ENCODE measurements around the gene GNAO1. TPM values are rescaled to one million over a fixed set of nuclear protein-coding genes. Genes with fewer than 3 reads are reported as not detected.

GNAO1 gene
- total RNA-seq, 4 donors from 2014 or later: 1.4 to 4.4 (median 2.5) TPM

- Histone ChIP-seq H3K4me1 (peaks cover 0 to 7% of the 10 kb centered on the region in 2 donors), H3K36me3 (no peaks in the 10 kb centered on the region), H3K9me3 (no peaks in the 10 kb centered on the region), H3K27ac (no peak overlapping the region), H3K27me3 (no peaks in the 10 kb centered on the region), H3K4me3 (replicated peaks in 1 of 3) (no peak overlapping the region)
- WGBS, 2 donors: 66 to 76% methylated on average over 3 of the region's 3 CpGs
- TF ChIP-seq CTCF (IDR thresholded peaks at IDR 0.05): no peak
- no peak for TF ChIP-seq POLR2A (IDR thresholded peaks at IDR 0.05)
- no peak for DNase-seq
- intact Hi-C loops (cut with DNase I): no loop called here
Measured at GRCh38 chr16:56309008-56309407, 117.7 kb downstream of the GNAO1 start.

GRCh38 chr16:56310690-56311089, 119.4 kb downstream of the GNAO1 start:
- no peaks in the 10 kb centered on the region for H3K36me3 ChIP-seq
- no peaks in the 10 kb centered on the region for H3K9me3 ChIP-seq
- TF ChIP-seq POLR2A (IDR thresholded peaks at IDR 0.05) (no peak), CTCF (IDR thresholded peaks at IDR 0.05) (no peak)
- no peak overlapping the region for H3K27ac ChIP-seq
- intact Hi-C loops (cut with DNase I): no loop called here
- peaks cover 0 to 7% of the 10 kb centered on the region in 2 donors for H3K4me1 ChIP-seq
- H3K27me3 ChIP-seq: no peaks in the 10 kb centered on the region
- H3K4me3 ChIP-seq (replicated peaks in 1 of 3): no peak overlapping the region
- no peak for DNase-seq
- WGBS, 2 donors: 51 to 61% methylated on average over 2 of the region's 2 CpGs

- no peaks in the 10 kb centered on the region for H3K9me3 ChIP-seq
- no peak for TF ChIP-seq POLR2A (IDR thresholded peaks at IDR 0.05)
- TF ChIP-seq CTCF (IDR thresholded peaks at IDR 0.05): no peak
- 89 to 95% methylated on average over 7 to 8 of the region's 13 CpGs for WGBS, 2 donors
- H3K4me3 ChIP-seq (replicated peaks in 1 of 3): no peak overlapping the region
- no peaks in the 10 kb centered on the region for H3K27me3 ChIP-seq
- H3K4me1 ChIP-seq: peaks cover 0 to 7% of the 10 kb centered on the region in 2 donors
- H3K36me3 ChIP-seq: no peaks in the 10 kb centered on the region
- no peak for DNase-seq
- H3K27ac ChIP-seq: no peak overlapping the region
- intact Hi-C loops (cut with DNase I): no loop called here
Measured at GRCh38 chr16:56311208-56312027, 120.1 kb downstream of the GNAO1 start.

DNA sequence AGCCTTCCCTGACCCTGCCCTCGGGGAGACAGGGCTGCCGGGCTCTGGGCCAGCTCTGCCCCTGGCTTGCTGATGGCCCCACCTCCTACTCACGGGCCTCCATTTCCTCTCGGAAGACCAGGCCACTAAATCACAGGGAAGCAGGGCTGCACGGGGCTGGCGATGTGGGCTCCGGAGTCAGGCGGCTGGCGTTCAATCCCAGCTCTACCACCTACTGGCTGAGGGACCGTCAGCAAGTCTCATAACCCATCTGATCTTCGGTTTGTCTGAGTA, 120.7 kb downstream of the GNAO1 start:
- Histone ChIP-seq H3K9me3 (no peaks in the 10 kb centered on the region), H3K4me3 (replicated peaks in 1 of 3) (no peak overlapping the region), H3K27ac (no peak overlapping the region), H3K27me3 (no peaks in the 10 kb centered on the region), H3K36me3 (no peaks in the 10 kb centered on the region), H3K4me1 (peaks cover 0 to 7% of the 10 kb centered on the region in 2 donors)
- intact Hi-C loops (cut with DNase I): no loop called here
- 87 to 91% methylated on average over 6 to 11 of the region's 11 CpGs for WGBS, 2 donors
- no peak for DNase-seq
- no peak for TF ChIP-seq POLR2A (IDR thresholded peaks at IDR 0.05)
- TF ChIP-seq CTCF (IDR thresholded peaks at IDR 0.05): no peak

DNA sequence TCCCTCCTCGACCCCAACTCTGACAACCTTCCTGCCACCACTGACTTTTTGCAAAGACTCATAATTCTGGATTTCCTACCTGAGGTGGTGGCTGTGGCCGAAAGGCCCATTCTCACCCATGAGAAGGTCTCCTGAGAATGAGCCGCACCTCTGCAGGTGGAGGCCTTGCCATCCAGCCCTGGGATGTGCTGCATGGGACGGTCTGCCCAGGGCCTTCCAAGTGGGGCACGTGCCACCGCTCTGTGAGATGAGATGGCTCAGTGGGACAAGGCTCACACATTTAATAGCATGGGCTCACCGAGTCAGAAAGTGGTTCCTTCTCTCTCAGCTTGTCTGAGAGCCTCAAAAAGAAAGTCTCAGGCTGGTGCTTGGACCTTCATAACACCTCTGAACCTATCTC, 121.3 kb downstream of the GNAO1 start:
- no peak overlapping the region for H3K27ac ChIP-seq
- WGBS, 2 donors: 90 to 94% methylated on average over 2 to 4 of the region's 7 CpGs
- intact Hi-C loops (cut with DNase I): no loop called here
- no peak overlapping the region for H3K4me3 ChIP-seq (replicated peaks in 1 of 3)
- H3K9me3 ChIP-seq: no peaks in the 10 kb centered on the region
- H3K27me3 ChIP-seq: no peaks in the 10 kb centered on the region
- no peak for TF ChIP-seq CTCF (IDR thresholded peaks at IDR 0.05)
- no peak for TF ChIP-seq POLR2A (IDR thresholded peaks at IDR 0.05)
- no peaks in the 10 kb centered on the region for H3K36me3 ChIP-seq
- DNase-seq: no peak
- peaks cover 0 to 7% of the 10 kb centered on the region in 2 donors for H3K4me1 ChIP-seq
